ENCODE results near the gene CILP2.

The CILP2 gene

GRCh38 chr19:19558636-19559035 lies 20.6 kb downstream of the CILP2 start:
- Histone ChIP-seq H3K27ac (ENCODE audit: extremely low read depth, low read depth, low read length) (no peak overlapping the region), H3K4me3 (ENCODE audit: low read depth, low read length) (no peak overlapping the region), H3K9me3 (ENCODE audit: control insufficient read depth, insufficient read depth, low read depth, low read length) (no peaks in the 10 kb centered on the region), H3K4me1 (ENCODE audit: control insufficient read depth, insufficient read depth, low read length) (no peaks in the 10 kb centered on the region), H3K36me3 (ENCODE audit: control insufficient read depth in 2 of 2, insufficient read depth in 1 of 2, low read length in 2 of 2) (no peaks in the 10 kb centered on the region)
- POLR2A ChIA-PET, result no interaction called here
- no peak for TF ChIP-seq ZNF560 (tag by site-specific recombination; IDR thresholded peaks at IDR 0.05; ENCODE audit: borderline replicate concordance)
- TF ChIP-seq ZNF571 (tag by site-specific recombination; IDR thresholded peaks at IDR 0.05), result no peak
- TF ChIP-seq ZNF18 (tag by site-specific recombination; IDR thresholded peaks at IDR 0.05), result no peak
- TF ChIP-seq FEZF1 (tag by site-specific recombination; IDR thresholded peaks at IDR 0.05), result no peak
- CTCF ChIA-PET, result interaction anchor here (1.0 to 3.3 kb wide), 2 partner anchors 10 to 27 kb away, joined by 4 to 15 read pairs; no protein-coding TSS in a partner anchor

DNA sequence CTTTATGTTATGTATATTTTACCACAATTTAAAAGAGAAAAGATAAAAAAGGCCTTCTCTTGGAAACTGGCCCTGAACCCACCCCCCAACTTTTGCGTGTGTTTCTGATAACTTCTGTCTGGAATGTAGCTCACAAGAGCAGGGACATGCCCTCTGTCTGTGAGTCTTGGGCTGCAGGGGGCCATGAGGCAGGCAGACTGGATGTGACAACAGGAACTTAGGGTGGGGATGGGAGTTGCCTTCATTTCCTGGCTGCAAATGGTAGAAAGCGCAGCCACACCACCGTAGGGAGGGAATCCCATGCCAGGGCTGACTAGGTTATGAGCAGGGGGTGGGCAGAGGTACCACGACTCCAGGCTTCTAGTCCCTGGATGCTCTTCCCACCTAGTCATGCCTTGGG lies 21.9 kb downstream of the CILP2 start:
- no peak overlapping the region for H3K27ac ChIP-seq (ENCODE audit: extremely low read depth, low read depth, low read length)
- POLR2A ChIA-PET, result no interaction called here
- peaks cover 0 to 5% of the 10 kb centered on the region in 2 experiments; a peak in 2 of 3 replicates for H3K36me3 ChIP-seq (ENCODE audit: control insufficient read depth in 2 of 2, insufficient read depth in 1 of 2, low read length in 2 of 2)
- no peaks in the 10 kb centered on the region for H3K4me1 ChIP-seq (ENCODE audit: control insufficient read depth, insufficient read depth, low read length)
- CTCF ChIA-PET, result interaction anchor here (0.6 to 3.3 kb wide), 5 partner anchors 9 to 43 kb away, joined by 3 to 15 read pairs (median 3); no protein-coding TSS in a partner anchor
- H3K9me3 ChIP-seq (ENCODE audit: control insufficient read depth, insufficient read depth, low read depth, low read length), result no peaks in the 10 kb centered on the region
- no peak overlapping the region for H3K4me3 ChIP-seq (ENCODE audit: low read depth, low read length)
- no peak for TF ChIP-seq ZBTB17 (tag by site-specific recombination; IDR thresholded peaks at IDR 0.05)
- no peak for TF ChIP-seq ZNF148 (tag by site-specific recombination; IDR thresholded peaks at IDR 0.05; ENCODE audit: borderline replicate concordance)

DNA sequence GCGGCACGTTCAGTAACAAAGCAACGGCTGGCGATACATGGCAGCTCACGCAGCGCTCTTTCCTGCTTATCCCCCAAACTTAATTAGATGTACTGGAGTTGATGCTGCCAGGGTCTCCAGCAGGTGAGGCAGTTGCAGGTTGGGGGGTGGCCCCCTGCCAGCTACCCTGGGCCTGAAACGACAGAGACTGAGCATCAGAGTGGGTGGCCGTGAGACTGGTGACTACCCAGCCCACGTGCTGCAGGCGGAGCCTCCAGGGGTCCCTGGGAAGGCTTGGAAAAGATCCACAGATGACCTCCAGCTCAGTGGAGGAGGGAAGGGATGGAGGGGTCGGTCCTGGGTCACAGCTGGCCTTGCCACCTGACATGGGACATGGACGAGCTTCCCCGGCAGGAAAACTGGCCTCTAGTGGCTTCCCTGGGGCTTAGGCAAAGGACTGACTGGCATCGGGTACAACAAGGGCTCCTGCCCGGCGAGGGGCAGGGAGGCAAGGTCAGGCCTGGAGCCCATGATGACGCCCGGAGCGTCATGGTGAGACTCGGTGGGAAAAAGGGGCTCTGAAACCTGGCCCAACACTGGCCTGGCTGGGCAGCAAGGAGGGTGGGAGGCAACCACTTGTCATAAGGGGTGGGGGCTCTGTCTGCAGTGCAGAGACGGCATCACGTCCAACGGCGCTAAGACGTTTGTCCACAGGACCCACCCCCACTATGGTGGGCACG lies 24.0 kb downstream of the CILP2 start:
- no peak overlapping the region for H3K4me3 ChIP-seq (ENCODE audit: low read depth, low read length)
- H3K4me1 ChIP-seq (ENCODE audit: control insufficient read depth, insufficient read depth, low read length), result no peaks in the 10 kb centered on the region
- ChIA-PET POLR2A (no interaction called here), CTCF (interaction anchor here (0.7 kb wide), 1 partner anchor 8 kb away, joined by 3 read pairs; no protein-coding TSS in a partner anchor)
- H3K9me3 ChIP-seq (ENCODE audit: control insufficient read depth, insufficient read depth, low read depth, low read length), result no peaks in the 10 kb centered on the region
- H3K27ac ChIP-seq (ENCODE audit: extremely low read depth, low read depth, low read length), result no peak overlapping the region
- H3K36me3 ChIP-seq (ENCODE audit: control insufficient read depth in 2 of 2, insufficient read depth in 1 of 2, low read length in 2 of 2), result peaks cover 0 to 9% of the 10 kb centered on the region in 2 experiments; a peak in 2 of 3 replicates
- TF ChIP-seq SP7 (tag by site-specific recombination; IDR thresholded peaks at IDR 0.05), result no peak
- no peak for TF ChIP-seq ZNF398 (tag by site-specific recombination; IDR thresholded peaks at IDR 0.05)
- no peak for TF ChIP-seq YY1 (tag by site-specific recombination; IDR thresholded peaks at IDR 0.05)
- no peak for TF ChIP-seq ZNF404 (tag by site-specific recombination; IDR thresholded peaks at IDR 0.05)
- TF ChIP-seq, protein P1, sequence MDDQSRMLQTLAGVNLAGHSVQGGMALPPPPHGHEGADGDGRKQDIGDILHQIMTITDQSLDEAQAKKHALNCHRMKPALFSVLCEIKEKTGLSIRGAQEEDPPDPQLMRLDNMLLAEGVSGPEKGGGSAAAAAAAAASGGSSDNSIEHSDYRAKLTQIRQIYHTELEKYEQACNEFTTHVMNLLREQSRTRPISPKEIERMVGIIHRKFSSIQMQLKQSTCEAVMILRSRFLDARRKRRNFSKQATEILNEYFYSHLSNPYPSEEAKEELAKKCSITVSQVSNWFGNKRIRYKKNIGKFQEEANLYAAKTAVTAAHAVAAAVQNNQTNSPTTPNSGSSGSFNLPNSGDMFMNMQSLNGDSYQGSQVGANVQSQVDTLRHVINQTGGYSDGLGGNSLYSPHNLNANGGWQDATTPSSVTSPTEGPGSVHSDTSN (CRISPR knock-in tag; IDR thresholded peaks at IDR 0.05), result no peak
- TF ChIP-seq ZNF639 (tag by site-specific recombination; IDR thresholded peaks at IDR 0.05), result no peak
- no peak for TF ChIP-seq ZNF501 (tag by site-specific recombination; IDR thresholded peaks at IDR 0.05)
- no peak for TF ChIP-seq ZNF747 (tag by site-specific recombination; IDR thresholded peaks at IDR 0.05)
- TF ChIP-seq ZNF202 (tag by site-specific recombination; IDR thresholded peaks at IDR 0.05; ENCODE audit: borderline replicate concordance), result no peak
- no peak for TF ChIP-seq ZNF830 (tag by site-specific recombination; IDR thresholded peaks at IDR 0.05; ENCODE audit: low read depth)
- TF ChIP-seq ZFP41 (tag by site-specific recombination; IDR thresholded peaks at IDR 0.05; ENCODE audit: borderline replicate concordance), result no peak
- no peak for TF ChIP-seq ZNF114 (tag by site-specific recombination; IDR thresholded peaks at IDR 0.05)
- no peak for TF ChIP-seq CTCF (tag by site-specific recombination; IDR thresholded peaks at IDR 0.05)
- TF ChIP-seq ZNF354C (tag by site-specific recombination; IDR thresholded peaks at IDR 0.05; ENCODE audit: borderline replicate concordance, low read depth), result no peak
